Measurements from ENCODE around the gene EHD3.
A peak's percentile ranks its signal among the peaks of the same experiment; 100 is the strongest.
"Not testable (repeated sequence)": the region's sequence is repeated elsewhere in the genome, so short reads cannot be mapped to it uniquely, and the experiment has no call there.

Gene EHD3

GRCh38 chr2:31256611-31257382 lies 22.8 kb downstream of the EHD3 start:
- no peak for ATAC-seq

GRCh38 chr2:31258351-31258750 lies 24.4 kb downstream of the EHD3 start:
- ATAC-seq (no peak), DNase-seq (no peak)

More at GRCh38 chr2:31256611-31257382, 22.8 kb downstream of the EHD3 start:
- no peak for DNase-seq

DNA sequence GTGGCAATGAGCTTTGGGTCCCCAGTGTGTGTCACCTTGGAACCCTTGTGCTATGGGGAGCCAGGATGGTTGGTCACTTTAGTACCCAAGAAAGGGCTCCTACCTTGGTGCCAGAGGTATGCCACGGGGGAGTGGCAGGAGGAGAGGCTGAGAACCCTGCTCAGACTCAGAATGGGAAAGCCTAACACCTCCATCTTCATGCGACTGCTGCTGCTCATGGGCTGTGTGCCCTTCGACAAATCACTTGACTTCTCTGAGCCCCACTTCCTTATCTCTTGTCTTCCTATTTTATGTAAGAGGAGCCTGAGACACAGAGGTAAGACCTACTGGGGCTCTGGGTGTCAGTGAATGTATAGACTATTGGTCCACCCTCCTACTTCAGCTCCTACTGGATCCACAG lies 25.1 kb downstream of the EHD3 start:
- DNase-seq (no peak), ATAC-seq (no peak)

- ATAC-seq, result no peak
- no peak for DNase-seq
Measured at GRCh38 chr2:31260870-31261269, 26.9 kb downstream of the EHD3 start.

DNA sequence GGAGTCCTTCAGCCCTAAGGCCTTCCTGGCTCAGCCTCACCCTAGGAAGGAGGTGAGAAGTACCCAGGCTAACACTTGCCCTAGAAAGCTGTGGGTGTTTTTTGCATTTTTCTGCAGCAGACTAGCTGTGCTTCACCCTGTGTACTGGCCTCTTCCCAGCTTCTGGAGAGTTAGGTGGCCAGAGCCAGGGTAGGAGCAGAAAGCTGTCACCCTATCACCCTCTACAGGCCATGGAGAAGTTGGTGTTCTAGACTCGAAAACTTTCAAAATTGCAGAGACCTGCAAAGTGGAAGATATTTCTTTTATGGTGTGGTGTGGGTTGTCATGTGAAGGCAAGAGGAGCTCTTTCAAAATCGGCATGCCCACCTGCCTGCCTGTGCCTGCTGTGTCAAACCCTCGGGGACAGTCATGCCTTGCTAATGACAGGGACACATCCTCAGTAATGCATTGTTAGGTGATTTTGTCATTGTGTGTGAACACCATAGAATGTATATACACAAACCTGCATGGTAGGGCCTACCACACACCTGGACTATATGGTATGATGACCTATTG lies 29.8 kb downstream of the EHD3 start:
- DNase-seq (no peak), ATAC-seq (peak; percentile 28)

- DNase-seq (no peak), ATAC-seq (no peak)
Measured at GRCh38 chr2:31265234-31265633, 31.3 kb downstream of the EHD3 start.

DNA sequence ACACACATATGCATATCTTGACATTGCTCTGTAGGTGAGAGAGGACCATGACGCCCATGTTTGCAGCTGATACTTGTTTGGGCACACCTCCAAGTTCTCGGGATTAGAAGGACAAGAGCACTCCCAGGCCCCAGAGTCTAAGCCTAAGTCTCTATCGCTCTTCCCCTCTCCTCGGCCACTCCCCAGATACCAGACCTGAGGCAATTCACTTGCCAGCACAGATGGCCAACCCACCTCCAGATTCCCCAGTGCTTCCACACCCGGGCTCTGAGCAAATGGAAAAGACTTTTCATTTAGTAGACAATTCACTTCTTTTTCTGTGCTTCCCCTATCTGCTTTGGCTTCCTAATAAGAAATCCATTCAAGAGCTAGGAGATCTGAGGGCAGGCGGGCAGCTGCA lies 32.9 kb downstream of the EHD3 start:
- DNase-seq (no peak), ATAC-seq (no peak)

GRCh38 chr2:31267437-31268120 lies 33.6 kb downstream of the EHD3 start:
- no peak for DNase-seq
- ATAC-seq, result no peak

DNA sequence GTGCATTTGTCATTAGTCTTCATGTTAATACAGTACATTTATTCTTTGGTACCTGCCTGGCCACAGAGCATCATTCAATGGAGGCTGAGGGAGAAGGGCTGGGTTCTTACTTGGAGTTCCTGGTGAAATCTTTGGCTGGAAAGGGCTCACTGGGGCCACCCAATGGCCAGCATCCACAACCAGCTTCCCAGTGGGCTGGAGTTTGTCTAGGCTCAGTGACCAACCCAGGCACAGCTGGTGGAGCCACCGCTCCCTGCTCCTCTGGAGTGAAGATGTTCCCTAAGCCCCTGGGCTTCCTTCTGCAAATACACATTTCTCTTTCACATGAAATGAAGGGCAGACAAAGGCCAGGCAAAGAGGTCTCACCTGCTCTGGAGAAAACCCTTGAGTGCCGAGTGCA lies 34.4 kb downstream of the EHD3 start:
- no peak for ATAC-seq
- no peak for DNase-seq

DNA sequence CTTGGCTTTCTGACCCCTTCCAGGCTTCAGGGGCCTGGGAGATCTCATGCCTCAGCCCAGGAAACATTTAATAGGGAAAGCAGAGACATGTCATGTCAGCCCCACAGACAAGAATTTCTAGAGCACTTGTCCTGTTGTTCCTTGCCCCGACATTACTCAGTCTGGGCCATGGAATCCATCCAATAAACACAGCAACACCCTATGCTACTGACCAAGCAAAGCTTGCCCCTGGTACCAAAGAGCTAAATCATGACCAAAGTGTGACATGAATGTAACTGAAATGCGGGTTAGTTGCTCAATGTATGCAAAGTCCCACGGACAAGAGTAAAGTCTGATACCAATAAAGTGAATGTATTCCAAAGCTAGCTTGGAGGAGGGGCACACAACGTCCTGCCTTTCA lies 35.1 kb downstream of the EHD3 start:
- ATAC-seq, result no peak

GRCh38 chr2:31270131-31270530 lies 36.2 kb downstream of the EHD3 start:
- no peak for ATAC-seq

More for the DNA sequence above, 35.1 kb downstream of the EHD3 start:
- DNase-seq, result no peak

GRCh38 chr2:31270822-31271231 lies 36.9 kb downstream of the EHD3 start:
- DNase-seq (no peak), ATAC-seq (no peak)

More at GRCh38 chr2:31270131-31270530, 36.2 kb downstream of the EHD3 start:
- no peak for DNase-seq

GRCh38 chr2:31271851-31272267 lies 37.9 kb downstream of the EHD3 start:
- no peak for ATAC-seq
- DNase-seq, result no peak

GRCh38 chr2:31274401-31275075 lies 40.6 kb downstream of the EHD3 start:
- ATAC-seq (no peak), DNase-seq (no peak)

GRCh38 chr2:31275976-31276375 lies 42.0 kb downstream of the EHD3 start:
- ATAC-seq (no peak), DNase-seq (no peak)

- no peak for ATAC-seq
- no peak for DNase-seq
Measured at GRCh38 chr2:31277621-31278020, 43.7 kb downstream of the EHD3 start.

GRCh38 chr2:31282634-31283033 lies 48.7 kb downstream of the EHD3 start:
- no peak for DNase-seq

DNA sequence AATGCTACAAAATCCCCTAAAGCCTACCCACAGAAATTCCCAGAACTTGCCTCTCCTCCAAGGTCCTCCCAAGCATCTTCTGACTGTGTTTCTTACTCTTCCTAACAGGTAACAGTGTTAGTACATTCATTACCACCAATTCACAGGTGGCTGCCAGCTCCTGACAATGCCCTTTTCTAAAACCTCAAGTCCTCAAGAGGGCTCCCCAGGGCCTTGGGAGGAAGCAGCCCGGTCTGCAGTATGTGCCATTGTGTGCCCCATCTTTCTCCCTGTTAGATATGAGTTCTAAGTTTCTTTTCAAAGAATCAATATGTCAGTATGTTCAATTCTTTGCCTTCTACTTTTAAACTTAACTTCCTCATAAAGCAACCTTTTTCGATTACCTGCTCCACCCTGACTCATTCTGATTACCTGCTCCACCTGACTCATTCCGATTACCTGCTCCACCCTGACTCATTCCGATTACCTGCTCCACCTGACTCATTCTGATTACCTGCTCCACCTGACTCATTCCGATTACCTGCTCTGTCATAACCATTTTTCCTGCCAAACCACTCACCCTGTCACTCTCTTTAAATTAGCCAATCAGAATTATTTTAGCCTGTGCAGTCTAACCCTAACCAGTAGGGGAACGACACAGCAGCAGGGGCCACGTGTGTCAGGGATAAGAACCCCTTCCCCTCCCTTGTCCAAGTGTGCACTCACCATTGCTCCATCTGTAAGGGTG lies 49.4 kb downstream of the EHD3 start:
- not testable (repeated sequence) for ATAC-seq, DNase-seq

More at GRCh38 chr2:31282634-31283033, 48.7 kb downstream of the EHD3 start:
- no peak for ATAC-seq

- no peak for DNase-seq
- no peak for ATAC-seq
Measured at GRCh38 chr2:31284107-31284506, 50.2 kb downstream of the EHD3 start.

DNA sequence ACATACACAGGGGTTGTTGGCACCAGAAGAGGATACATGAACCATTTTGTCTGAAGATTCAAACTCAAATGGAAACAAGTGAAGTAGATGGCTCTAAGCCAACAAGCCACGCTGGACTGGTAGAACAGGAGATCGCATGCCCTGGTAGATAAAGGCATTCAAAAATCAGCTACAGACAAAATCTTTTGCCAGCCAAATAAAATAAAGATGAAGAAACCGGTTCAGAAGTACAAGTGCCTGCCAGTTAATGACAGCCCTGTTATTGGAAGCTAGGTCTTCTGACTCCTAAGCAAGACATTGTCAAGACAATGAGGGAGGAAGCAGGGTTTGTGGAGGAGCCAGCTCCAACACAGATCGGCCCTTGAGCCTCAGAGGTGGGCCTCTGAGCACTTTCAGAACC lies 52.3 kb downstream of the EHD3 start:
- ATAC-seq, result no peak
- DNase-seq, result no peak

GRCh38 chr2:31286961-31287550 lies 53.1 kb downstream of the EHD3 start:
- ATAC-seq (no peak), DNase-seq (no peak)

GRCh38 chr2:31287654-31288053 lies 53.7 kb downstream of the EHD3 start:
- DNase-seq (no peak), ATAC-seq (no peak)

All from stimulated activated naive CD8-positive, alpha-beta T cell treated with anti-CD3 and anti-CD28 coated beads, Interleukin-15, Interleukin-2, amounts not matched to agents 100 U/mL and 50 U/mL, for 24 hours (primary cell).